GM18502 (cell line): ENCODE measurements around the gene PVRIG.
A peak's percentile ranks its signal among the peaks of the same experiment; 100 is the strongest.
"Not testable (repeated sequence)": the region's sequence is repeated elsewhere in the genome, so short reads cannot be mapped to it uniquely, and the experiment has no call there.

Experiments
- ATAC-seq: cut with Tn5 transposase; IDR thresholded peaks from one replicate; pipeline ENCODE4 v1.9.1; 2021; ENCODE audit warnings: mild to moderate bottlenecking; ENCODE audit not compliant: unreplicated experiment, poor library complexity

PVRIG gene

DNA sequence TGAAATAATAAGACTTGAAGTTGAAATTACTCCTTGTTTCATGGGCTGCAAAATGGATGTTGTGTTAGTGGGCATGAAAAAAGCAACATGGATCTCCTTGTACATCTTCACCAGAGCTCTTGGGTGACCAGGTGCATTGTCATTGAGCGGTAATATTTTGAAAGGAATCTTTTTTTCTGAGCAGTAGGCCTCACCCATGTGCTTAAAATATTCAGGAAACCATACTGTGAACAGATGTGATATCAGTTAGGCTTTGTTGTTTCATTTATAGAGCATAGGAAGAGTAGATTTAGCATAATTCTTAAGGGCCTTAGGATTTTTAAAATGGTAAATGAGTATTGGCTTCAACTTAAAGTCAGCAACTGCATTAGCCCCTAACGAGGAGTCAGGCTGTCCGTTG lies 26.8 kb upstream of the PVRIG start:
- no peak for ATAC-seq

DNA sequence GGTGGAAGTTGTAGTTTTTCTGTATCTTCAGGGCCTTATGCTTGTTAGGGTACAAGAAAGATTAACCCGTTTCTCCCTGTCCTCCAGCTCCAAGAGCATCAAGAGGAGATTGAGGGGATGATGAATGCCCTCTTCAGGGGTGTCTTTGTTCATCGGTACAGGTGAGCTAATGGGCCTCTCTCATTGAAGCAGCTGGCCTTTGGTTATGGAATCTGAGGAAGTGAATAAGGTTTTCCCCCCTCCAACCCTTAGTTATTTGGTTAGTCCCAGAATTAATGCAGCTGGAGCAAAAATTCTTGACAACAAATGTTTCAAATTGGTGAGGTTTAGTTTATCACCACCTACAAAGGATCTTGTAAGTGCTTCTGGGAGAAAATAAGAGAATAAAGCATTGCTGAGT lies 24.5 kb upstream of the PVRIG start:
- no peak for ATAC-seq

DNA sequence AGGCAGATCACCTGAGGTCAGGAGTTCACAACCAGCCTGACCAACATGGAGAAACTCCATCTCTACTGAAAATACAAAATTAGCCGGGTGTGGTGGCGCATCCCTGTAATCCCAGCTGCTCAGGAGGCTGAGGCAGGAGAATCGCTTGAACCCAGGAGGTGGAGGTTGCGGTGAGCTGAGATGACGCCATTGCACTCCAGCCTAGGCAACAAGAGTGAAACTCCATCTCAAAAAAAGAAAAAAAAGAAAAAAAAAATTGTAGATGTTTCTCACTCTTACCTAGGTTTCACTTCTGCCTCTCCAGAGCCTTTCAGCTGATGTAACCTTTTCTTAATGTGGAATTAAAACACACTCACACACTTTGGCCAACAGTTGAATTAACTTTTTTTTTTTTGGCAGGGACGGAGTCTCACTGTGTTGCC lies 23.8 kb upstream of the PVRIG start:
- not testable (repeated sequence) for ATAC-seq

DNA sequence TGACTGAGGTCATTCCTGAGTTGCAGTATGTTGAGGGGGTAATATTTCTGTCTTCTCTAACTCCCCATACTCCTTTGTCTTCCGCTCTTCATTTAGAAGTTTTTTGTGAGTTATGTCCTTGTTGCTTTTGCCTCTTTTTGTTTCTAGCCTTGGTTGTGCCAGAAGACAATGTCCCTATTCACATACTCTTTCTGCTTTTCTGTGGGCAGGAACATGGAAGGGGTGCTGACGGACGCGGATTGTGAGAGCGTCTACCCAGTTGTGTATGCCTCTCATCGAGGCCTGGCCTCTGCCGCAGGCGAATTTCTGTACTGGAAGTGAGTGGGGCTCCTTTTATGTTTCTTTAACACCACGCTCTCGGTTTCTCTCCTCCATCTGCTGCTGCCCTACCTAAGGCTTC lies 21.5 kb upstream of the PVRIG start:
- no peak for ATAC-seq

DNA sequence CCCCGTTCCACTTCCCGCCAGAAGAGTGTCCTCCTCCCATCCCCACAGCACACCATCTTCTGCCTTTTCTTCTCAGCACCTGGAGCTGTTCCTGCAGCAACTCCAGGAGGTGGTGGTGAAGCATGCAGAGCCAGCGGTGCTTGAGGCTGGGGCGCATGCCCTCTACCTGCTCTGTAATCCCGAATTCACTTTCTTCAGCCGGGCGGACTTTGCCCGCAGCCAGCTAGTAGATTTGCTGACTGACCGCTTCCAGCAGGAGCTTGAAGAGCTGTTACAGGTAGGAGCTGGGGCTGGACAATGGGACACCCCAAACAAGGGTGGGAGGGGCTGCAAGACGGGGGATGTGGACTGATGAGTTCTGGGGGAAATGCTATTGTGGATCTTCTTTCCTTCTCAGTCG lies 19.1 kb upstream of the PVRIG start:
- no peak for ATAC-seq

DNA sequence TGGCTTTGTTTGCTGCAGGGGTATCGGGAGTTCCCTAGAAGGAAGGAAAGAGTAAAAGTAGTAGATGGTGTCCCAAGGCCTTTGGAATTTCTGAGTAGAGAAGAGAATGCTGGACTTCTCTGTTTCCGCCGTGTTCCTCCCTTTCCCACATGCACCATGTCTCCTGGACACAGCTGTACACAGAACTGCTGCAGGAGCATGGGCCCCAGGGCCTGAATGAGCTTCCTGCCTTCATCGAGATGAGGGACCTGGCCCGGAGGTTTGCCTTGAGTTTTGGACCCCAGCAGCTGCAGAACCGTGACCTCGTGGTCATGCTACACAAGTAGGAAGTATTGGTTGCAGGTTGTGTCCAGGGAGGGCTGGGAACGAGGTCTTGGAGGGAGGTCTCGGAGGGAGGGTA lies 15.3 kb upstream of the PVRIG start:
- no peak for ATAC-seq

DNA sequence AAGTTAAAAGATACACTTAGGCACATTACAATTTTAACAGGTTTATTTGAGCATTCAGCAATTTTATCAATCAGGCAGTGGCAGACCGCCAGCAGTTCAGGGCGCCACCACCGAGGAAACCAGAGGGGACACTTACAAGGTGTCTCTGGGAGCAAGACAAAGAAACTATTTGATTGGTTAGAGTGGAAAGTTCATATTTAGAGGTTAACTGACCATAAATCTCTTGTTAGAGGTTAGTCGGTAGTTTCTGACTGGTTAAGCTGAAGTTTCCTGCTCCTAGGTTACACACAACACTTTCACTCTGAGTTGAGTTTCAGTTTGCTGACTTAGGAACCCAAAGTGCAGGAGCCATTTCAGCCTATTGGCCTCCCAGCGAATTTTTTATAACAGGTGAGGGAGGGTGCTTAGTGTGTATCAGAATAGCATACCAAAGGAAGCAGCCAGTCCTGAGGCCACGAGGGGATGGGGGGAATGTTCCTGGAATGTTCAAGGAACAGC lies 10.8 kb upstream of the PVRIG start:
- ATAC-seq: peak; percentile 71

DNA sequence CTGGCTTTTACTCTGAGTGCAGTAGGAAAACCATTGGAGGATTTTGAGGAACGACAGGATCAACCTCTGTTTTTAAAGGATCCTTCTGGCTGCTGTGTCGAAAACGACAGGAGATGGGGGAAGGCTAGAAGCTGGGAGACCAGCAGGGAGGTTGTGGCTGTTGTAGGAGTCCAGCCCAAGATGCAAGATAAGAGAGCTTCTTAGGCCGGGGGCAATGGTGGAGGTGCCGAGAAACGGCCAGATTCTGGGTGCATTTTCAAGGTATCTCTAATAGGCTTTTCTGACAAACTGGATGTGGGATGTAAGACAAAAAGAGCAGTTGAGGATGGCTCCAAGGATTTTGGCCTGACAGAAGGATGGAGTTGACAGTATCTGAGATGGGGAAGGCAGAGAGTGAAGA lies 10.3 kb upstream of the PVRIG start:
- ATAC-seq: no peak

DNA sequence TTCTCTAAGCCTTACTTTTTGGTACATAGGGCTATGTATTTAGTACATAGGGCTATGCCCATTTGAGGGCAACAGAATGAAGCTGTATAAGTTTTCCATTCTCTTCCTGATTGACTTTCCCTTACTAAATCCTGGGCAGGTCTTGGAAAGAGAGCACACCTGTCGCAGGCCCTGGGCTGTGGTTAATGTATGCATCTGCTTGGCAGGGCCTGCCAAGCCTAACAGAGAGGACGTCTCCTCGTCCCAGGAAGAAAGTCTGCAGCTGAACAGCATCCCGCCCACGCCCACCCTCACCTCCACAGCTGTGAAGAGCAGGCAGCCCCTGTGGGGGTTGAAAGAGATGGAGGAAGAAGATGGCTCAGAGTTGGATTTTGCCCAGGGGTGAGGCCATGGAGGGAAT lies 8.9 kb upstream of the PVRIG start:
- no peak for ATAC-seq

DNA sequence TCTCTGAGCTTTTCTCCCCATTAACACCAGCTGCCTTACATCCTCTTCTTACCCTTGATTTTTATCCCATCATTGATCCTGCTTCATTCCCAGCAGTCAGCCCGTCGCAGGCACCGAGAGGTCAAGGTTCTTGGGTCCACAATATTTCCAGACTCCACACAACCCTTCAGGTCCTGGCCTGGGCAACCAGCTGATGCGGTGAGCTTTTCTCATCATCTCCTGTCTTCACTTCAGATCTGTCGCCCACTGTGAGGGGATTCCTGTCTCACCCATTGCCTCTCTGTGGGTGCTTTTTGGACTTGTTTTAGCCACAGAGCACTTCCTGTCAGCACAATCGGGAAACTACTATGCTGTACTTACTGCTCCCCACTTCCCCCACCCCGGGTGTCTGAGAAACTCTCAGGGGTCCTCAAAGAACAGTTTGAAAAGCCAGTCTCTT lies 8.4 kb upstream of the PVRIG start:
- ATAC-seq: peak; percentile 51

DNA sequence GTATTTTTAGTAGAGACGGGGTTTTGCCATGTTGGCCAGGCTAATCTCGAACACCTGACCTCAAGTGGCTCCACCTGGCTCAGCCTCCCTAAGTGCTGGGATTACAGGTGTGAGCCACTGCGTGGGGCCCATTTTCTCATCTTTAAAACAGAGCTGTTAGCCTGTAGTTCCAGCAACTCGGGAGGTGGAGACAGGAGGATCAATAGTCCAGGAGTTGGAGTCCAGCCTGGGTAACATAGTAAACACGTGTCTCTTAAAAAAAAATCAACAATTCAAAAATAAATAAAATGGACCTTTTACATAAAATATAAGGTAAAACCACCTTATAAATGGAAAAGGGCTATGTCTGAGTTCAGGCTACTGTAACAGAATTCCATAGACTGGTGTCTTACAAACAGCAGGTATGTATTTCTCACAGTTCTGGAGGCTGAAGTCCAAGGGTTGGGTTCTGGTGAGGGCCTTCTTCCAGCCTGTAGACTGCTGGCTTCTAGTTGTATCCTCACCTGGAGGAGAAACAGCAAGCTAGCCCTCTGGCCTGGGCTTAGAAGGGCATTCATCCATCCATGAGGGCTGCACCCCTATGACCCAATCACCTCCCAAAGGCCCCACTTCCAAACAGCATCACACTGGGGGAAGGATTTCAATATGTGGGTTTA lies 7.0 kb upstream of the PVRIG start:
- no peak for ATAC-seq

DNA sequence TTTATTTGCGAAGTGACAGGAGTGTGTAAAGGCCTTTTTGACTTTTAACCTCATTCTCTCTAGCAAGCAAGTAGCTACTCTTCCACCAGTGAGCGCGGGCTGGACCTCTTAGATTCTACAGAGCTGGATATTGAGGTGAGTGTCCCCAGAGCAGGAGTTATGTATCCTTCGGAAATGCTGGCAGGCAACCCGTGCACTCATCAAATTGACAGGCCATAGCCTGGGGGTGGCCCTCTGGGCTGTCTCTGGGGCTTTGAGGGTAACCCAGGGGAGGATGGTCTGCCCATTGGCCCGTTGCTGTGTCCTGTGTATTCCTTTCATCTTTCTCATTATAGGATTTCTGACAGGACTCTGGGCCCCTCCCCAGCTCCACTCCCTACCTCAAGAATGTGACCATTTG lies 6.1 kb upstream of the PVRIG start:
- ATAC-seq: no peak

DNA sequence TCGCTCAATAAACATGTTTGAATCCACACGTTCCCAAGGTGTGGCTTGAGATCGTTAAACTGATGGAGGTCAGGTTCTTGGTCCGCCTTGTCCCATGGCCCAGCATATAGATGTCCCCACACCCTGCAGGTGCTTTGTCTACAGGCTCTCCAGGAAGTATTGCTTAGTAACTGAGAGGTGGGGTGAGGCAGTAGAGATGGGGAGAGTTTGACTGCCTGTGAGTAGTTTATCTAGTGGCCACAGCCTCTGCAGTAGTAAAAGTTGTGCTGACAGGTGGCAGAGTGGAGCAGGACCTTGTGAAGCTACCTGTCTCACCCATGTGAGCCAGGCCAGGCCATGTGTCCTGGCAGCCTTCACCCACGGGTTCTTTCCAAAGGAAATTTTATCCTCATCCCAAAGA lies 5.4 kb upstream of the PVRIG start:
- not testable (repeated sequence) for ATAC-seq

DNA sequence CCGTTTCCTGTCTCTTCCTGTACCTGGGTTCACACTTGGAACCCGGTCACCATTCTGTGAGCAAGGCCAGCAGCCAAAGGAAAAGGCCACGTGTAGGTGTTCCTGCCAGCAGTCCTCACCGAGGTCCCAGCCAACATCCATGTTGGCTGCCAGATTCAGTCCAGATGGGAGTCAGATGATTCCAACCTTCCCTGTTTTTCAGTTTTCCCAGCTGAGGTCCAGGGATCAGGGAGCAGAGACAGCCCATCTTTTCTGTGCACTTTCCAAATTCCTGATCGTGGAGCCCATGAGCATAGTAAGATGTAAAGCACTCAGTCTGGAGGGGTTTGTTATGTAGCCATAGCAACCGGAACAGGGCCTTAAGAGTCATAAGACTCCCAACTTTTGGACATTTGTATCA lies 3.9 kb upstream of the PVRIG start:
- no peak for ATAC-seq

DNA sequence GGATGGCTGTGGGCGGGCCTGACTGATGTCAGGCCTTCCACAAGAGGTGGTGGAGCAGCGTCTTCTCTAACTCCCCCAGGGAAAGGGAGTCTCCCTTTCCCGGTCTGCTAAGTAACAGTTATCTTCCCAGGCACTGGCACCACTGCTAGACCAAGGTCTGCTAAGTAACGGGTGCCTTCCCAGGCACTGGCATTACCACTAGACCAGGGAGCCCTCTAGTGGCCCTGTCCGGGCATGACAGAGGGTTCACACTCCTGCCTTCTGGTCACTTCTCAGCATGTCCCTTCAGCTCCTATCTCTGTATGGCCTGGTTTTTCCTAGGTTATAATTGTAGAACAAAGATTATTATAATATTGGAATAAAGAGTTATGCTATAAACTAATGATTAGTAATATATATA lies 1.8 kb upstream of the PVRIG start:
- peak; percentile 7 for ATAC-seq

DNA sequence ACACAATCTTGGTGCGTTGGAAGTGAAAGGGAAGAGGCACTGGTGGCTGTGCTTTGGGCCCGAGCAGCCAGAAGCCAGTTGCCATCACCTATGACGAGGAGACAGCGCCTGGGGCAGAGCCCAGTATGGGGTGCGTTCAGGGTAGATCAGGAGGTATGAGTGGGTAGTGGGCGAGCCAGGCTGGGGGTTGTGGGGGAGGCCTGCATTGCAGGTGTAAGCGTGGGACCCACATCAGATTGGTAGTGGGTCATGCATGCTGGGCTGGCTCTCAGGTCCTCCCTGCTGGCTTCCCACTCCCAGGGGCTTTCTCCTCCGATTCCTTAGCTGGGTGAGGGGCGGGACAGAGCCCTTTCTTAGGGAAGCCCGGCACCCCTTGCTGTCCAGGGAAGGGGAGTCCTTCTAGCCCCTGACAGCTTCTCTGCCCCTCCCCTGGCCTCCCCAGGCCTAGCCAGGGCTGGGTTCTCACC lies 445 bp upstream of the PVRIG start:
- no peak for ATAC-seq

DNA sequence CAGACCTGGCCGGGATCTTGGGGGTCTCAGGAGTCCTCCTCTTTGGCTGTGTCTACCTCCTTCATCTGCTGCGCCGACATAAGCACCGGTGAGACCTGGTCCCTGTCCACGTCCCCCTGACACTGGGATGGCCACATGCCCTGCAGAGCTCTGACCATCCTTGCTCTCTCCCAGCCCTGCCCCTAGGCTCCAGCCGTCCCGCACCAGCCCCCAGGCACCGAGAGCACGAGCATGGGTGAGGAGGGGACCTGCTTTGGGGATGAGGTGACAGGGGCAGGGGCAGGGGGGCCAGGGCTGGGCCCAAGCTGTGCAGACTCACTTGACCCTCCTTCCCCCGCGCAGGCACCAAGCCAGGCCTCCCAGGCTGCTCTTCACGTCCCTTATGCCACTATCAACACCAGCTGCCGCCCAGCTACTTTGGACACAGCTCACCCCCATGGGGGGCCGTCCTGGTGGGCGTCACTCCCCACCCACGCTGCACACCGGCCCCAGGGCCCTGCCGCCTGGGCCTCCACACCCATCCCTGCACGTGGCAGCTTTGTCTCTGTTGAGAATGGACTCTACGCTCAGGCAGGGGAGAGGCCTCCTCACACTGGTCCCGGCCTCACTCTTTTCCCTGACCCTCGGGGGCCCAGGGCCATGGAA lies 959 bp downstream of the PVRIG start:
- peak; percentile 5 for ATAC-seq

DNA sequence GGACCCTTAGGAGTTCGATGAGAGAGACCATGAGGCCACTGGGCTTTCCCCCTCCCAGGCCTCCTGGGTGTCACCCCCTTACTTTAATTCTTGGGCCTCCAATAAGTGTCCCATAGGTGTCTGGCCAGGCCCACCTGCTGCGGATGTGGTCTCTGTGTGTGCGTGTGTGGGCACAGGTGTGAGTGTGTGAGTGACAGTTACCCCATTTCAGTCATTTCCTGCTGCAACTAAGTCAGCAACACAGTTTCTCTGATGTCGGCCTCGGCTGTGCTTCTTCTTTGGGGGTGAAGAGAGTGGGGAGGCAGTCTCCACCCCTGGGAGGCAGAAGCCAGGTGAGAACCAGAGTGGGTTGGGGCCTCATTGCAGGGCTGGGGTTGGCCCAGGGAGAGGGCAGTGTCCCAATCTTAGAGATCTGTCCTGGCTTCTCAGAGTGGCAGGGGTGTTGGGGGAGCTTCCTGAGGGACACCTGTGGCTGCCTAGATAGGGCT lies 1.5 kb downstream of the PVRIG start:
- ATAC-seq: peak; percentile 54

DNA sequence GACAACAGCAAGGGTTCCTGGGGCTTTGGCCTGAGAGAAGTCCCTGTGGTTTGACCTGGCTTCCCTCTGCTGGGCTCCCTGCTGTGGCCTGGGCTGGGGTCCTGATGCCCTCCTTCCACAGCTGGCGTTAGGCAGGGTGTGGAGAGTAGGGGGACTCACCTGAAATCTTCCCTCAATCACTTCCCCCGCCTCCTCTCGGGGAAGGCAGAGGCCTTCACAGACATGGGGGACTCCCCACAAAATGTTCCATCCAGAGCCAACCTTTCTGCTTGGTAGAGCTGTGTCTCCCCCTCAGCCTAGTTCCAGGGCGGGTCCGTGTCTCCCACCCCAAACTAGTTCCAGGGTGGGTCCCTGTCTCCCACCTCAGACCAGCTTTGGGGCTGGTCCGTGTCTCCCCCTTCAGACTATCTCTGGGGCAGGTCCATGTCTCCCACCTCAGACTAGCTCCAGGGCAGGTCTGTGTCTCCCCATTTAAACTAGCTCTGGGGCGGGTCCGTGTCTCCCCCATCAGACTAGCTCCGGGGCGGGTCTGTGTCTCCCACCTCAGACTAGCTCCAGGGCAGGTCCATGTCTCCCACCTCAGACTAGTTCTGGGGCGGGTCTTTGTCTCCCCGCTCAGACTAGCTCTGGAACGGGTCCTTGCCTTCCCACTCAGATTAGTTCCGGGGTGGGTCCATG lies 2.2 kb downstream of the PVRIG start:
- no peak for ATAC-seq

DNA sequence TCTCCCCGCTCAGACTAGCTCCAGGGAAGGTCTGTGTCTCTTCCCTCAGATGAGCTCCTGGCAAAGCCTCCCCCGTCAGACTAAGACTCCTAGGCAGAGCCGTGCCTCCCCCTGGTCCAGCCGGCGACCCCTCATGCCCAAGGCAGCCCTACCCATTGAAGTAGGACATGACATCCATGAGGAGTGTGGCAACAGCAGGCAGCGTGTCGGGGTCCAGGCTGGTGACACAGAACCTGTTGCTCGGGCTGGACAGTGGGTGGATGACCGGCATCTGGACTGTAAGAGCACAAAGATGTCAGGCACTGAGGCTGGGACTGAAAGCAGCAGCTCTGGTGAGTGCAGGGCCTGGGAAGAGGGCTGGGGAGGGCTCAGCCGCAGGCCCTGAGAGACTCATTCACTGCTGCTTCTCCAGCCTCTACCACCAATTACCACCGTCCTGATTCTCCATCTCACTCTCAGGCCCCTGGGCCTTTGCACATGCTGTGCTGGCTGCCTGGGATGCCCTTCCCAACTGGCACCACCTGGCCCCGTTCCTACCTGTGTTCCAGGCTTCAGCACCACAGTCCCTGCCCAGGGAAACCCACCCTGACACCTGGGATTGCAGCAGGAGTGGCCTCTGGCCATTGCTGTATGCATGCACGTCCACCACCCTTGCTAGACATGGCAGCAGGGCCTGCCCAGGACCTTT lies 2.8 kb downstream of the PVRIG start:
- ATAC-seq: no peak
